ENCODE results near the gene PSIP1. TPM values are rescaled to one million over a fixed set of nuclear protein-coding genes. Genes with fewer than 3 reads are reported as not detected.
"Not testable (repeated sequence)": the region's sequence is repeated elsewhere in the genome, so short reads cannot be mapped to it uniquely, and the experiment has no call there.

The PSIP1 gene
- total RNA-seq, 3 donors from 2014 or later, result 43.2 to 54.1 (median 44.7) TPM

DNA sequence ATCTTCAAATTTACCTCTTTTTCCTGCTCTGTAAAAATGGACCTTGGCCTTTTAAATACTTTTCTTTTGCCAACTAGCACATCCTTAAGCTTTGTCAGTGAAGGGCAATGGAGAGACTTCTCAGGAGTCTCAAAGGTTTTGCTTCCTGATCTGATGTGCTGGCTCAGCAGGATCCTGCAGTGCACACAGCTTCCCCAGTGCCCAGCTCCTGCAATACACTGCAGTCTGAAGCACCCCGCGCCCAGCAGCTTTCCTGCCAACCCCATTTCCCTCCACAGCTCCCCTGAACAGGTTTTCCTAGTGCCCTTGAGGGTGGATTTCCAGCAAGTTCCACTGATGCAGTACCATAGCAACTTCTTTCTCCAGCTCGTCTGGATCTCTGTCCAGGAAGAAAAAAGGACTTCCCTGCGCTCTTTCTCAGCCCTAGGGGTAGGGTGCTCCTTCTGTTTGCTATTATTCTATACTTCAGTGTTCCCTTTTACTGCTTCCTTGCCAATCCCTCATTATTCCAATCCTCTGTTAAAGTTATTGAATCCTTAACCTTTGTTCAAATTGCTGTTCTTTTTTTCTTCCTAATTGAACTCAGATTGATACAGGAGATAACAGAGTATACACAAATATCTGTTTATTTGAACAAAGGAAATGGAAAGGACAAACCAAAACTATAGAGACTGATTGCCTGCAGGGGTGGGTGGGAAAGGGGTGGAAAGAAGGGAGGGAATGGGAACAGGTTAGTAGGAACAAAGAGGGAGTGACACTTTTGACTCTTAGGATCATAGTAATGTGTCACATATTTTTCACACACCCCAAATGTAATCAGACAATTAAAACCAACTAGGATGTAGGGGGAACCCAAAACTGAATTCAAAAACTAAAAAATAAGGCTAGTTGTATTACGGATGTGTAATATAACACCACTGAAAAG lies 79.6 kb downstream of the PSIP1 start:
- Mint-ChIP-seq H3K36me3 (ENCODE audit: insufficient read depth) (peaks cover 31% of the 10 kb centered on the region), H3K4me1 (ENCODE audit: low read depth) (peaks cover 49% of the 10 kb centered on the region), H3K9me3 (no peaks in the 10 kb centered on the region), H3K27me3 (ENCODE audit: low read depth) (no peaks in the 10 kb centered on the region), H3K4me3 (no peak overlapping the region)
- ATAC-seq (no peak), DNase-seq (no peak)

DNA sequence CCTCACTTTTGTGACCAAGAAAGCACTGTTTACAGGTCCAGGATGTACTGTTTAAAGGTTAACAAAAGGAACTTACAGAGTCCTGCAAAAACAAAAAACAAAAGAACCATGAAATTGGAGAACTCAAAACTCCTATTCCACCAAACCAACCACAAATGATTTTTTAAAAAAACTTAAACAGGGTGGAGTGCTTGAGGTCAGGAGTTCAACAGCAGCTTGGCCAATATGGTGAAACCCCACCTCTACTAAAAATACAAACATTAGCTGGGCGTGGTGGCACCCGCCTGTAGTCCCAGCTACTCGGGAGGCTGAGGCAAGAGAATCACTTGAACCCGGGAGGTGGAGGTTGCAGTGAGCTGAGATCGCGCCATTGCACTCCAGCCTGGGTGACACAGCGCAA lies 83.1 kb downstream of the PSIP1 start:
- ATAC-seq; H3K27me3 Mint-ChIP-seq (ENCODE audit: low read depth); H3K9me3 Mint-ChIP-seq; H3K4me3 Mint-ChIP-seq; DNase-seq: not testable (repeated sequence)
- H3K36me3 Mint-ChIP-seq (ENCODE audit: insufficient read depth), result peaks cover 23% of the 10 kb centered on the region
- H3K4me1 Mint-ChIP-seq (ENCODE audit: low read depth), result peaks cover 62% of the 10 kb centered on the region

DNA sequence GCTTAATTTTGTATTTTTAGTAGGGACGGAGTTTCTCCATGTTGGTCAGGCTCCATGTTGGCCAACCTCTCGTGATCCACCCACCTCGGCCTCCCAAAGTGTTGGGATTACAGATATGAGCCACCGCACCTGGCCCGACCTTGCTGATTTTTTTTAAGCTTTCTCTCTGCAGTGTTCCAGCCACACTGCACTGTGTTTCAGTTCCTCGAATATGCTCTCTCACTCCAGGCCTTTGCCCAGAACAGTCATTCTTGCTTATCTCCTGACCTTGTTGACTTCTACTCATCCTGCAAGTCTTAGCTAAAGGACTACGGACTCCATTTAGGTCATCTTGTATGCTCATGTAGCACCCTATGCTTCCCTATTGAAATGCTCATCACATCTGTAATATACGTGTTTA lies 84.8 kb downstream of the PSIP1 start:
- Mint-ChIP-seq H3K9me3 (no peaks in the 10 kb centered on the region), H3K36me3 (ENCODE audit: insufficient read depth) (peaks cover 22% of the 10 kb centered on the region), H3K27me3 (ENCODE audit: low read depth) (no peaks in the 10 kb centered on the region), H3K4me1 (ENCODE audit: low read depth) (peaks cover 60% of the 10 kb centered on the region), H3K4me3 (no peak overlapping the region)
- no peak for DNase-seq
- ATAC-seq, result no peak

DNA sequence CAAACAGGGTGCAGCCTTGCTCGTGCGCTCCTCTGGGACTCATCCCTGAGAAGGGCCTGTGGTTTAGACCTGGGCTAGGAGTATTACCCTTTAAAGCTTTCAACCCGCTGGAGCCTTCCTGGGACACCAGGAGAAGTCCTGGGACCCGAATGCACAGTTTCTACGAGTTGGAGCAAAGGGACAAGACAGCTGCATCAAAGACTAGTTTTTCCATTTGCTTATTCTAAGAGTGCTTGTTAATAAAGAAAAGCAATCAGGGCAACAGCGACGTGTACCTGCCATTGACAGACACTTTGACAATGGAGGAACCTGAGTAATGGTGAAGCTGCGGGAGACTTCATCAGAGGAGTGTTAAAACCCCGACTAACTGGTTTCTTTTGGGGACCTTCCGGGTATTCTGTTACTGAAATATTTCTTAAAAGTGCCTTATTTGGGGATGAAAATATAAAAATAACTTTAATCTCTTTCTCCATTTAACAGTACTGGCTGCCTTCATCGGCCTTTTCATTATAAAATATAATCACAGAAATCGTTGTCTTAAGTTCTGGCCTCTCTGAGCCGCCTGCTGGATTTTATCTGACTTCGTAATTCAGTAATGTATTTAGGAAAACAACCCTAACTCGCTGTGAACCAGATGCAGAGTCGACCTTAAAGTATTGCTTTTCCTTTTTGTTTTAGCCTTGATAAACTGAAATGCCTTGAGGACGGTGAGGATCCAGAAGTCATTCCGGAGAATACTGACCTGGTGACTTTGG lies 87.4 kb downstream of the PSIP1 start:
- DNase-seq (no peak), ATAC-seq (peak in 1 of 2 donors; percentile 13)
- Mint-ChIP-seq H3K4me1 (ENCODE audit: low read depth) (peaks cover 41% of the 10 kb centered on the region), H3K27me3 (ENCODE audit: low read depth) (no peaks in the 10 kb centered on the region), H3K9me3 (no peaks in the 10 kb centered on the region), H3K36me3 (ENCODE audit: insufficient read depth) (peaks cover 15% of the 10 kb centered on the region), H3K4me3 (peak overlapping the region; percentile 95)

DNA sequence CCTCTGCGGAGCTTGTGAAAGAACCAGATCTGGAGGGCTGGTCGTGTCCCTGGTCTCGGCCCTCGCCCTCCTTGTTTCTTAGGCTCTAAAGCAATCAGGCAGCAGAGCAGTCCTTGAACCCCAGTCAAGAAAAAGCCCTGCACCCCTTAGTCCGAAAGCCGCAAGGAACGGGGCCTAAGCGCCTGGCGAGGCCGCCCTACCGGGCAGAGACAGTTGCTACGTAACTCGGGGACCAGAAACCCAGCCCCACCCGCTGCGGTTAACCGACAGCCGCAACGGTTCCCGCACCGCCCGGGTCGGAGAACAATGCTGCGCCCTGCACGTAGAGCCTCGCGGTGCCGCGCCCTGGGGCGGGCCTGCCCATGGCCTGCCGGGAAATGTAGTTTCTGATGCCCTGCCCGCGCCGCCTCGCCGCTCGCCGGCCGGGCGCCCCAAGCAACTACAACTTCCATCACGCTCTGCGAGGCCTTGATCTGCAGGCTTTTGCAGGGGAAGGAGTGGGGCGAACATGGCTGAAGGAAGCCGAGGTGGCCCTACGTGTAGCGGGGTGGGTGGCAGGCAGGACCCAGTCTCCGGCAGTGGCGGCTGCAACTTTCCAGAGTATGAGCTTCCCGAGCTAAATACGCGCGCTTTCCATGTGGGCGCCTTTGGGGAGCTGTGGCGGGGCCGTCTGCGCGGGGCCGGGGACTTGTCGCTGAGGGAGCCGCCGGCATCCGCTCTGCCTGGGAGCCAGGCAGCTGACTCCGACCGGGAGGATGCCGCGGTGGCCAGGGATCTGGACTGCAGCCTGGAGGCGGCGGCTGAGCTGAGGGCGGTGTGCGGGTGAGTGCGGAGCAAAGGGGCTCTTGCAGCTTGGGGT lies 88.2 kb downstream of the PSIP1 start, which contains the start of gene SNAPC3:
Gene SNAPC3, plus strand, starts transcription at position 505 of the 859 bp plus-strand sequence. Its CDS starts 4 bp downstream, at position 509.
- H3K4me3 Mint-ChIP-seq, result peak within 1 kb of the TSS; percentile 95
- H3K9me3 Mint-ChIP-seq, result no peaks in the 10 kb centered on the region
- no peaks in the 10 kb centered on the region for H3K27me3 Mint-ChIP-seq (ENCODE audit: low read depth)
- ATAC-seq, result peak; percentile 97 to 98
- H3K4me1 Mint-ChIP-seq (ENCODE audit: low read depth), result peaks cover 38% of the 10 kb centered on the region
- peak; percentile 87 for DNase-seq
- peaks cover 14% of the 10 kb centered on the region for H3K36me3 Mint-ChIP-seq (ENCODE audit: insufficient read depth)

DNA sequence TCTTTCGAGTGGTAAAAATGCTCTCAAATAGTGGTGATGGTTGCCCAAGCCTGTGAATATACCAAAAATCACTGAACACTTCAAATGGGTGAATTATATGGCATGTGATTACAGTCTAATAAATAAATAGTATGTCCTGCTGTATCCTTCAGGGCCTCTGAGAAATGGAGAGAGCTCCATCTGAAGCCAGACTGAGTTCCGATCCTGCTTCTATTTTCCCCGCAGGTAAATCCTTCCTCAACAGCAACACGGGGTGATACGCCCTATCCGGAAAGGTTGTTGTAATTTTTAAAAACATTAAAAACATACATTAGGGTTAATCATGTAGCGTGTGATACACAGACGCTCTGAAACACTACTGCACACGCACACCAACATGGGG lies 88.8 kb downstream of the PSIP1 start:
- H3K4me3 Mint-ChIP-seq, result peak overlapping the region; percentile 95
- no peak for DNase-seq
- H3K36me3 Mint-ChIP-seq (ENCODE audit: insufficient read depth), result peaks cover 14% of the 10 kb centered on the region
- no peaks in the 10 kb centered on the region for H3K9me3 Mint-ChIP-seq
- peaks cover 35% of the 10 kb centered on the region for H3K4me1 Mint-ChIP-seq (ENCODE audit: low read depth)
- H3K27me3 Mint-ChIP-seq (ENCODE audit: low read depth), result no peaks in the 10 kb centered on the region
- no peak for ATAC-seq

DNA sequence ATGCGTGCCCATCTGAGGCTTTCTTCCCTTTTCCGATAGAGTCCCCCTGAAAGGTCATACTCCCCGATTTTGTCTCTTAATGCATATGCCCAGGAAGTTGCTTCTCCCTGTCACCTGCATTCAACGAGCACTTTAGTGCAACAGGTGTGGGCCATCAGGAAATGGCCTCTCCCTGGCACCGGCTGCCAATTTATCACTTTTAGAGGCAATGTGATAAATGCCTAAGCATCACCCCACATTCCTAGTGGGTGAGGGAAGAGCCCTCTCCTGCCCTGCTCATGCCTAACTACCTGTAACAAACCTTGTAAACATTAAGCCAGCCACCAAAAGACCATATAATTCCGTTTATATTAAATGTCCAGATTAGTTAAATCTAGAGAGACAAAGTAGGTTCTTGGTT lies 89.2 kb downstream of the PSIP1 start:
- no peak for ATAC-seq
- no peak for DNase-seq
- Mint-ChIP-seq H3K27me3 (ENCODE audit: low read depth) (no peaks in the 10 kb centered on the region), H3K4me3 (peak overlapping the region; percentile 95), H3K9me3 (no peaks in the 10 kb centered on the region), H3K36me3 (ENCODE audit: insufficient read depth) (peaks cover 14% of the 10 kb centered on the region), H3K4me1 (ENCODE audit: low read depth) (peaks cover 32% of the 10 kb centered on the region)

DNA sequence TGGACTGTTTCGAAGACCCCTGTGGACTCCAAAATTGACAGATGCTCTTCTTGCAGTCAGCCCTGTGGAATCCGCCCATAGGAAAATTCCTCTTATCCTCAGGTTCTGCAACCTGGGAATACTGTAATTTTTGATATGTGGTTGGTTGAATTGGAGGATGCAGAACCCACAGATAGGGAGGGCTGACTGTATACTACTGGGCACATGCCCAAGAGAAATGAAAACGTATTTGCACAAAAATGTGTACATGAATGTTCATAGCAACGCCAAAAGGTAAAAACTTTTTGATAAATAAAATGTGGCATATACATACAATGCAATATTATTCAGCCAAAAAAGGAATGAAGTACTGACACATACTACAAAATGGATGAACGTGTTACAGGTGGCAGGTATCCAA lies 90.0 kb downstream of the PSIP1 start:
- H3K4me3 Mint-ChIP-seq, result peak overlapping the region; percentile 20
- H3K27me3 Mint-ChIP-seq (ENCODE audit: low read depth), result no peaks in the 10 kb centered on the region
- H3K4me1 Mint-ChIP-seq (ENCODE audit: low read depth), result peaks cover 24% of the 10 kb centered on the region
- peaks cover 10% of the 10 kb centered on the region for H3K36me3 Mint-ChIP-seq (ENCODE audit: insufficient read depth)
- H3K9me3 Mint-ChIP-seq, result no peaks in the 10 kb centered on the region
- DNase-seq, result no peak
- no peak for ATAC-seq

DNA sequence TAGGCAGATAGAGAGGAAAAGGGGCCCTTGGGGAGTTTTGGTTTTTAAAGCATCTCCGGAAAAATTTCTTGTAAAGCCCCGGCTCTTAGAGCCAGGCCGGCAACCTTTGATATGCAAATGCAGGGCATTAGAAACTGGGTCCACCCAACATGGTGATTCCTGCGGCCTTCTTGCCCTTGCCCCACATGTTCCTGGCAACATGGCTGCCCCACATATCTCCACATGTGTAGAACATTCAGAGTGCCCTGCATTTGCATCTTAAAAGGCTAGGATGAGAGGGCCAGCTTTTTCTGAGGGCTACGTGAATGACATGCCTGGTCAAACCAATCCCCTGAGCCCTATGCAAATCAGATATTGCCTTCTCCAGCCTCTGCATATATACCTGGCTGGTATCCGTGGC lies 93.1 kb downstream of the PSIP1 start:
- Mint-ChIP-seq H3K9me3 (no peaks in the 10 kb centered on the region), H3K4me3 (no peak overlapping the region), H3K4me1 (ENCODE audit: low read depth) (peaks cover 6% of the 10 kb centered on the region), H3K27me3 (ENCODE audit: low read depth) (no peaks in the 10 kb centered on the region), H3K36me3 (ENCODE audit: insufficient read depth) (no peaks in the 10 kb centered on the region)
- ATAC-seq, result no peak
- no peak for DNase-seq

DNA sequence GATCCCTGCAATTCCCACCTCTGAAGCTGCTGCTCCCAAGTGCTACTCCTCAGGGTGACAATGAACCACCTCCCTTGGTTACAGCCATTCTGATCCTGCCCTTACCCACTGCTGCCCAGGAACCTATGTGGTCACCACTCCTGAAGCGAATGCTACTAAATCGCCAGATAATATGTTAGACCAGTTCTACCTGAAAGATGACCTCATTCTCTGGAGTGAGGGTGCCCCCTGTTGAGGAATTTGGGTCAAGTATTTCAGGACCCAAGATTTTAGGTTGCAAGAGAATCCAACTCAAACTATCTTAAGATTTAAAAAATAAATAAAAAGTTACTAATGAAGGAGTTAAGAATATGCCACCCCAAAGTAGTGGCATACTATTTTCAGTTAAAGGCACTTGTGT lies 93.9 kb downstream of the PSIP1 start:
- Mint-ChIP-seq H3K4me3 (no peak overlapping the region), H3K36me3 (ENCODE audit: insufficient read depth) (no peaks in the 10 kb centered on the region), H3K4me1 (ENCODE audit: low read depth) (no peaks in the 10 kb centered on the region), H3K9me3 (no peaks in the 10 kb centered on the region), H3K27me3 (ENCODE audit: low read depth) (no peaks in the 10 kb centered on the region)
- ATAC-seq (peak in 1 of 2 donors; percentile 43), DNase-seq (peak; percentile 33)

Other genes starting within 250 kb of the PSIP1 start
- gene TTC39B, start 203.8 kb downstream of the PSIP1 start, total RNA-seq, result 10 to 100 TPM in 2 of 3 donors, 1 to 10 TPM in 1; 6.7 to 11.7 (median 10.5) TPM
- 10 to 100 TPM; 11.8 to 17.1 (median 14.3) TPM for gene SNAPC3, start 88.1 kb downstream of the PSIP1 start, total RNA-seq
- under 1 TPM; 0.63 to 0.73 (median 0.71) TPM for gene CCDC171, start 42.1 kb upstream of the PSIP1 start, total RNA-seq

Data from activated T-cell treated with anti-CD3 and anti-CD28 coated beads, Interleukin-2, amount 50 U/mL, for 4 hours (primary cell).